Panc1 (cell line): Measurements from ENCODE around the gene NAA16. TPM values are rescaled to one million over a fixed set of nuclear protein-coding genes. Genes with fewer than 3 reads are reported as not detected.
"Not testable (repeated sequence)": the region's sequence is repeated elsewhere in the genome, so short reads cannot be mapped to it uniquely, and the experiment has no call there.

ENCODE experiments used
- ATAC-seq: fragments of 200-7000 bp; cut with Tn5 transposase; 2 replicates; pipeline ENCODE4 v1.9.1; 2020; ENCODE audit warnings: mild to moderate bottlenecking, moderate library complexity
- BruUV-seq: library from RNA; stranded (reverse); fragments of 400-500 nt; replicated peaks from 2 replicates; lab custom pipeline; 2021; lab: Mats Ljungman, UMichigan
- CTCF ChIA-PET: fragments of 300-600 bp; sonication (Branson Sonifier 250); formaldehyde crosslinking; loops from one replicate; lab custom pipeline; 2022; ENCODE audit warnings: antibody characterized with exemption; lab: Charles Lee
- POLR2A ChIA-PET: fragments of 300-600 bp; sonication (Branson Sonifier 250); formaldehyde crosslinking; loops from one replicate; lab custom pipeline; 2022; ENCODE audit warnings: antibody characterized with exemption; lab: Charles Lee
- DNase-seq: peaks from one replicate; pipeline ENCODE4 v3.0.0-alpha.2; 2010; ENCODE audit warnings: low read depth, low spot score
- H3K27ac ChIP-seq: 2 replicates; pipeline ENCODE4 v1.5.1; 2011; ENCODE audit warnings: mild to moderate bottlenecking, low read length, inconsistent platforms
- H3K27me3 ChIP-seq: fragments of 200-500 bp; sonication (Bioruptor generic); 2 replicates; pipeline ENCODE4 v1.6.0; 2014; ENCODE audit warnings: low read length, inconsistent platforms; ENCODE audit not compliant: control insufficient read depth, insufficient read depth
- H3K36me3 ChIP-seq: fragments of 200-500 bp; sonication (Bioruptor generic); 2 replicates; pipeline ENCODE4 v1.5.1; 2014; ENCODE audit warnings: inconsistent platforms, mild to moderate bottlenecking, low read length, moderate library complexity; ENCODE audit not compliant: control insufficient read depth, insufficient read depth
- H3K4me1 ChIP-seq: 2 replicates; pipeline ENCODE4 v1.5.1; 2011; ENCODE audit warnings: inconsistent platforms, mild to moderate bottlenecking, low read length, moderate library complexity; ENCODE audit not compliant: control insufficient read depth, insufficient read depth
- H3K4me3 ChIP-seq, 2 experiments: 2 replicates each; pipeline ENCODE4 v1.5.1; 2011 to 2012; ENCODE audit warnings: low read depth in 2 of 2, low read length in 2 of 2, mild to moderate bottlenecking in 2 of 2, inconsistent platforms in 1 of 2, moderate library complexity in 1 of 2
- H3K9me3 ChIP-seq: fragments of 200-500 bp; sonication (Bioruptor generic); 2 replicates; pipeline ENCODE4 v1.5.1; 2014; ENCODE audit warnings: low read depth, mild to moderate bottlenecking, inconsistent platforms, low read length, moderate library complexity; ENCODE audit not compliant: control insufficient read depth, insufficient read depth
- CTCF ChIP-seq: fragments of 450-650 bp; IDR thresholded peaks from 2 replicates; pipeline ENCODE4 v1.5.1; 2017; ENCODE audit warnings: mild to moderate bottlenecking
- POLR2AphosphoS5 ChIP-seq: IDR thresholded peaks from 2 replicates; pipeline ENCODE4 v1.6.1; 2012; ENCODE audit warnings: mild to moderate bottlenecking, low read depth, low read length, moderate library complexity
- REST ChIP-seq, 2 experiments: IDR thresholded peaks; 2 replicates each; pipeline ENCODE4 v1.6.1; 2011 to 2012; ENCODE audit warnings: low read depth in 2 of 2, control low read depth in 1 of 2, low read length in 1 of 2, mild to moderate bottlenecking in 1 of 2, moderate library complexity in 1 of 2; ENCODE audit not compliant: insufficient read depth in 1 of 2
- SIN3A ChIP-seq: IDR thresholded peaks from 2 replicates; pipeline ENCODE4 v1.6.1; 2012; ENCODE audit warnings: low read depth, mild to moderate bottlenecking, low read length, moderate library complexity, borderline replicate concordance; ENCODE audit not compliant: insufficient read depth
- TCF7L2 ChIP-seq: IDR thresholded peaks from 2 replicates; pipeline ENCODE4 v1.6.1; 2011; ENCODE audit warnings: mild to moderate bottlenecking, low read depth, low read length, inconsistent platforms
- in situ Hi-C: cut with HindIII; loops from 2 replicates; pipeline ENCODE4 v1.10.0; 2016; ENCODE audit warnings: low sequenced_read_pairs, low pct_unique_long_range_greater_than_20kb
- intact Hi-C: fragments of 100-400 bp; cut with micrococcal nuclease; formaldehyde crosslinking; loops from one replicate; pipeline ENCODE4 v1.10.0; 2022; ENCODE audit not compliant: unreplicated experiment
- total RNA-seq: library from RNA; stranded (reverse); gene quantifications from one replicate; pipeline ENCODE4 v1.2.1, GENCODE V29; 2021; ENCODE audit not compliant: unreplicated experiment

The NAA16 gene
- total RNA-seq, 1 experiment from 2014 or later, result 24.2 TPM

GRCh38 chr13:41419206-41419605 is 108.1 kb downstream of the NAA16 start:
- intact Hi-C loops, result no loop called here
- Histone ChIP-seq H3K4me3 (no peak overlapping the region), H3K27ac (no peak overlapping the region), H3K27me3 (no peaks in the 10 kb centered on the region), H3K9me3 (no peaks in the 10 kb centered on the region), H3K4me1 (no peaks in the 10 kb centered on the region), H3K36me3 (no peaks in the 10 kb centered on the region)
- BruUV-seq, result no TSS peak
- in situ Hi-C loops, result no loop called here
- TF ChIP-seq REST (IDR thresholded peaks at IDR 0.05; ENCODE audit: insufficient read depth in 1 of 2, low read depth in 2 of 2, low read length in 1 of 2), result no peak
- no peak for TF ChIP-seq POLR2AphosphoS5
- TF ChIP-seq CTCF, result no peak
- no peak for TF ChIP-seq TCF7L2
- no peak for TF ChIP-seq SIN3A
- CTCF ChIA-PET, result no interaction called here
- DNase-seq, result no peak
- POLR2A ChIA-PET, result no interaction called here
- ATAC-seq, result no peak

GRCh38 chr13:41420146-41420545 is 109.1 kb downstream of the NAA16 start:
- no TSS peak for BruUV-seq
- ChIA-PET POLR2A (no interaction called here), CTCF (no interaction called here)
- no peaks in the 10 kb centered on the region for H3K4me1 ChIP-seq
- no peaks in the 10 kb centered on the region for H3K9me3 ChIP-seq
- no peak for ATAC-seq
- no peak for DNase-seq
- no peaks in the 10 kb centered on the region for H3K36me3 ChIP-seq
- H3K27ac ChIP-seq, result no peak overlapping the region
- no peak overlapping the region for H3K4me3 ChIP-seq
- no peaks in the 10 kb centered on the region for H3K27me3 ChIP-seq
- in situ Hi-C loops (no loop called here), intact Hi-C loops (no loop called here)
- TF ChIP-seq CTCF, result no peak
- TF ChIP-seq REST (IDR thresholded peaks at IDR 0.05; ENCODE audit: insufficient read depth in 1 of 2, low read depth in 2 of 2, low read length in 1 of 2), result no peak
- TF ChIP-seq POLR2AphosphoS5, result no peak
- TF ChIP-seq SIN3A, result no peak
- TF ChIP-seq TCF7L2, result no peak

- in situ Hi-C loops, DNase-seq, H3K4me3 ChIP-seq, H3K4me1 ChIP-seq, H3K36me3 ChIP-seq, POLR2A ChIA-PET, CTCF ChIA-PET, H3K27me3 ChIP-seq, BruUV-seq, ATAC-seq, intact Hi-C loops, H3K27ac ChIP-seq, H3K9me3 ChIP-seq: not testable (repeated sequence)
These were observed 110.3 kb downstream of the NAA16 start for GRCh38 chr13:41421330-41421729.

- POLR2A ChIA-PET, BruUV-seq, intact Hi-C loops, H3K27ac ChIP-seq, CTCF ChIA-PET, H3K9me3 ChIP-seq, H3K4me3 ChIP-seq, in situ Hi-C loops, H3K27me3 ChIP-seq, H3K36me3 ChIP-seq, ATAC-seq, DNase-seq, H3K4me1 ChIP-seq: not testable (repeated sequence)
These were observed 110.9 kb downstream of the NAA16 start for GRCh38 chr13:41421983-41422382.
